ENCODE results near the gene KIF13A.

- TF ChIP-seq NR2F2 (IDR thresholded peaks at IDR 0.05) (no peak), RAD21 (IDR thresholded peaks at IDR 0.05) (no peak), CTCF (IDR thresholded peaks at IDR 0.05; ENCODE audit: low read depth, low read length, missing input control) (no peak), EGR1 (IDR thresholded peaks at IDR 0.05; ENCODE audit: low read depth in 2 of 2) (no peak), MAX (IDR thresholded peaks at IDR 0.05) (no peak), JUND (IDR thresholded peaks at IDR 0.05) (no peak), ZBTB33 (IDR thresholded peaks at IDR 0.05) (no peak), REST (IDR thresholded peaks at IDR 0.05) (no peak)
These were observed 173.9 kb downstream of the KIF13A start for GRCh38 chr6:17813542-17813941.
